HG03039 (cell line): Measurements from ENCODE around the gene CLDN12.

Experiments
- ATAC-seq: cut with Tn5 transposase; IDR thresholded peaks from one replicate; pipeline ENCODE4 v1.9.1; 2021; ENCODE audit warnings: mild to moderate bottlenecking, moderate library complexity; ENCODE audit not compliant: unreplicated experiment

CLDN12 gene

DNA sequence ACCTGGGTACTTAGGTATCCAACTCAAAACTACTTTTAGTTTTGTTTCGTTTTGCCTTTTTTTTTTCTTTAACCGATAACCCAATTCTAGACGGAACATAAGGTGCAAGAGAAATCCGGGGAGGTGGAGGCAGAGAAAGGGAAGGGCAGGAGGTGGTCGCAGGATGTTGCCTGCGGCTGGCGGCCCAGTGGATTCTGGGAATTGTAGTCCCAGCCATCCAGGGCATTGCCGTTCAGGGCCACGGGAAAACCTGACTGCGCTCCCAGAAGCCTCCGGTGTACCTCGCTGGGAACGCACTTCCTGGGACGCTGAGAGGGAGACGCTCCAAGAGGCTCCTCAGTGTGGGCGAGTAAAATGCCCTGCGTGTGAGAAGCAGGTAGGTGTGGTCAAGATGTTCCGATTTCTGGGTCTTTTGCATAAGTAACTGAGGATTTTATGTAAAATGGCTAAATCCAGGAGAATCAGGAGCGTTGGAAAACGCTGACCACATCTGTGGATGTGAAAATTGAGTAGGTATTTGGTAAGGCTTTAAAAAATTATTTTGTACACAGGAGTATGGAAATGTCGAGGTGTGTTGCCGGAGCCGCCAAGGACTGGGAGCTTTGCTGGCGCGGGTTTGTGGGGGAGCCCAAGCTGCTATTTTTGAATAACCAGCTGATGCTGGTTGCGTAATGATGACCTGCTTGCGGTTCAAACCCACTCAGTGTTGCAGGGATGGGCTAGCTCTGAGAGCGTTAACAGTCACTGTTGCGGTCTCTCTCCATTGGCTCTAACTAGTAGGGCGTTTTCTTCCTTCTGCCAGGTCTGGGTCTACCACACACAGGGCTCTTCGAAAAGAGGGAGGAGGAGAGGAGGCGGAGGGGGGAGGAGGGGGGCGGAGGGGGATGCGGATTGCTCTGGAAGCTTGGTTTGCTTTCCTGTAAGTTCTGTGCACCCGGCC is at the start of gene CLDN12:
CLDN12 (plus strand) TSS at position 288 of the 940 bp plus-strand sequence. CDS start 9,216 bp downstream, outside the sequence.
- ATAC-seq, result peak; percentile 96

DNA sequence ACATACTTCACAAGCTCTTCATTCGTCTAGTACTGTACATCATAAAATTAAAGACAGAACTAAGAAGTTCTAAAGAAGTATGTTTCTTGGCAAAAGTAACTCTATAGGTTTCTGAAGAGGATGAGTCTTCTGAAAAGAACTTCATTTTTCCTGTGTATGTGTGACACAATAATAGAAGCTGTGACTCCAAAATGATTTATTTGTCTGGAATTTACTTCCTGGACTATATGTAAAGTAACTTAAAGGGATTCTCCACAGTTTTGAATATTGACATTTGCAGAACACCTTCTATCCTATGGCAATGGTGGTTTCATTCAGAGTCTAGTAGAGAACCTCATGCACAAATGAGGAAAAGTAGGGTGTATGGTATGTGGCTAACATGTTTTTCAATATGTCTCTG is 19.8 kb upstream of the CLDN12 start:
- no peak for ATAC-seq

DNA sequence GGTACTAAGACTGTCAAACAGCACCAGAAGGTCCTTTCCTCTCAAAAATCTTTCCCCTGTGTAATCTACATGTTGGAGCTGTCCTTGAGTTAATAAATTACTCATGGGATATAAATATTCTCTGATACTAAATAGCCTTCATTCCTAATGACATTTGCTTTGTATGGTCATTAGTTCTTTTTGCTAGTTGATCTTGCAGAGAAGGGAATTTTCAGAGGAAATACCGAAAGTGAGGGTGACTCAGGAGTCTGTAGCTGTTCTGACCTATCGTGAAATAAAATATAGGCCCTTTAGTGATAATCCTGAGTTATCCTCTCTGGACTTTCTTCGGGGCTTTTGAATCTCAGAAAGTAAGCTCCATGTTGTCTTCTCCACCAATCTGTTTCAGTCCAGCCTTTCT is 19.4 kb upstream of the CLDN12 start:
- no peak for ATAC-seq

DNA sequence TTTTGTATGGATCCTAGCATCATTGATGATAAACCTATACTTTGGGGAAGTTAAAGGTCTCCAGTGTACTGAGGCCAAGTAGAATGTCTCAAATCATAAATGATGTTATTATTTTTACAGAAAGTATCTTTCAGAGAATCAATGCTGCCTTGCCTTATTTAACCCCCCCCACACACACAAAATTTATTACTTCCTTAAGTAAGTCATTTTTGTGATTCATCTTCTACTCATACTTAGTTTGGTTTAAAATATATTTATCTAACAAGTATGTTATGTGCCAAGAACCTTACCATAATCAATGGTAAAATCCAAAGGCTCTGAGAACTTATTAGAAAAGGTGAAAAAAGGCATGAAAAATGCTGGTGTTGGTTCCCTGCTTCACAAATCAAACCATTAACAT is 18.8 kb upstream of the CLDN12 start:
- ATAC-seq, result no peak

DNA sequence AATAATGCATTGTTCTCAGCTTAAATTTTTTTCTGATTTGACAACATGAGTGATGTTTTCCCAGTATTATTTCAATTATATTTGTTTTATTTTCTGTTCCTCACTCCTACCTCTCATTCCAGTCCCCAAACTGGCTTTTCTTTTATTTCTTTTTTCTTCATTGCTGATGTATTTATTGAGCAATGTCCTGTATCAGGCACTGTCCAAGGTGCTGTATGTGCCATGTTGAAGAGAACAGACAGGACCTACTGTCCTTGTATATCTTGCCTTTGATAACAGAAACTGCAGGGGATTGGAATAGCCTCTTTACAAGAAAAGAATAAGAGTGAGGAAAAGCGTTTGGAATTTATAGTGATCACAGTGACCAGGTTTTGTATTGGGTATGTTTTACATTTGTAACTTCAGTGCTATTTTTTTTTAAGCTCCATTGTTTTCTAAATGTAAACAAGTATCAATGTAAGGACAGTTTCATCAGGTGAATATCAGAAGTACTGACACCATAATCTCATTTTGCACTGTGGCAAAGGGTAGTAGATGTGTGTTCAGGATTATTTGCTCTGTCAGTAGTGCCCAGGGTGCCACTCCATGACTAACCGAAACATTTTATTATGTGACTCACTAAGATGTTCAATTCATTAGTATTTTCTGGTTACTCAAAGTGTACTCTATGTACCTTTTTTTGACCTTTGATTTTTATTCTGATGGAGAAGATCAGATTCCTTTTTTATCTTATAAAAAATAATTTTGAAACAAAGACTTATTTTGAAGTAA is 15.6 kb upstream of the CLDN12 start:
- no peak for ATAC-seq

DNA sequence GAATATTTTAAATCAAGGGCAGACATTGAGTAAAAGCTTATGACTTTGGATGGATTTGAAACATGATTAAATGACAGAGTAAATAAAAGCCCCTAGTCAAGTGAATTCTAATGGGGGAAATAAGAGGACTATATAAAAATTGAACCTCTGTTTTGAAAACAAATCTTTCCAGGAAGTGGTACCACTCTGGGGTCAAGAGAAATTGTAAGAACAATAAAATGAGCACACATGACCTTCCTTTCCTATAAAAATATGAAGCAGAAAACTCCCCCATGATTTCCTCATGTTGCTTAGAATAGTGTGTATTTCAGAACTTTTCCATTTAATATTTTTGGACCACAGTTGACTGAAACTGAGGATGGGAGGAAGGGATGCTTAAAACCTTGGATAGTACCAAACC is 12.3 kb upstream of the CLDN12 start:
- no peak for ATAC-seq

DNA sequence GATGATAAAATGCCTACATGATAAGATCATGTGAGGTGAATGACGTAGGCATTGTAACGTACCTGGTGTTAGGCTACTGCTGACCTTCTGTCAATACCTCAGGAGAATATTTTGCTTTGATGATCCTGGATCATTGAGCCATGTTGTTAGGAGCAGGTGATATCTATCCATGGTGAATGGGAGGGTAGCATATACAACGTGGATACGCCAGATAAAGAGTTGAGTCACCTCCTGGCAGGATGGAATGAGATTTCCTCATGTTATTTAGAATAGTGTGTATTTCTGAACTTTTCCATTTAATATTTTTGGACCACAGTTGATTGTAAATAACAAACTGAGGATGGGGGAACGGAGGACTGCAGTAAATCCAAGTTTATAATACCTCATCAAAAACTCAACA is 11.8 kb upstream of the CLDN12 start:
- no peak for ATAC-seq

DNA sequence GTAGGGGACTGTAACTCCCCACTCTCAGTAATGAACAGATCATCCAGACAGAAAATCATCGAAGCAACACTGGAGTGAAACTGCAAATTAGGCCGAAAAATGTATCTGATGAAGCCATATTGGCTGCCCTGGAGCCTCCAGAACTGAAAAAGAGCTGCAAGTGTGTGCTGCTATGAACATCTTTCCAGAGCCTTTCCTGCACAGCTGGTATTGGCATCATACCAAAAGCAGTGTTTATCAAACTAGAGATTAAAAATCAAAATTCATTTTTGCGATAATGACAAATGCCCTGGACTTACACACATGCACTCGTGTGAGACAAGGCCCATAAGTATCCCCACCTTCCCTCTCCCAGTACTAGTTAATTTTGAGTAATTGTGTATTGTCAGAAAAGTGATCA is 6.8 kb upstream of the CLDN12 start:
- no peak for ATAC-seq

DNA sequence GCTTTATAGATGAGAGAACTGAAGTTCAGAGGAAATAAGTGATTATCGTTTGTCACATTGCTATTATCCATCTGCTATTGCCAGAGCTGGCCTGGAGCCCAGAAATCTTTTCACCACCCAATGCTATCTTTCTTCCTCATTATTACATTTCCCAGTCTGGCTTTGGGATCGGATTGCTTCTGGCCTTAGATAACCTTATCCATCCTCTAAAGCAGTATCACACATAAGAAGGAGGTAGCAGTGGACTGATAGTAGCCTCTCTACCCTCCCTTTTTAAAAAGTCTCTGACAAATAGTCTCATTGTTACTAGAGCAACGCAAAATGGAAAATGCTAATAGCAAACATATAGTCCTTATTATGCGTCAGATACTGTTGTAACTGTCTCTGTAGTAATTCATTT is 1.3 kb upstream of the CLDN12 start:
- no peak for ATAC-seq

DNA sequence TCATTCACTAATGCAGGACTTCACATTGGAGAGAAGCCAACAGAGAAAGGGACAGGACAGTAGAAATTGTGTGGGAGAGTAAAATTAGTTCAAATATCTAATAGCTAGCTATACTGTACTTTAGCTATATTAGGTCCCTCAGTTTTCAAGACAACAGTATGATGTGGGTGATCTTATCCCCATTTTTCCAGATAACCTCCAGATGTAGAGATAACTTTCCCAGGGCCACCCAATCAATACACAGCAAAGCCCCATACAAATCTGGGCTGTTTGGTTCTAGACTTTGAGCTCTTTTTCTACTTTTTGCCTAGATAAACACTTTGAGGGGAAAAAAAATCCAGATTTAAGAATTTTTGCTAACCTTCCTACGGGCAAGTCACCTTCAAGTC is 482 bp upstream of the CLDN12 start:
- ATAC-seq, result no peak

DNA sequence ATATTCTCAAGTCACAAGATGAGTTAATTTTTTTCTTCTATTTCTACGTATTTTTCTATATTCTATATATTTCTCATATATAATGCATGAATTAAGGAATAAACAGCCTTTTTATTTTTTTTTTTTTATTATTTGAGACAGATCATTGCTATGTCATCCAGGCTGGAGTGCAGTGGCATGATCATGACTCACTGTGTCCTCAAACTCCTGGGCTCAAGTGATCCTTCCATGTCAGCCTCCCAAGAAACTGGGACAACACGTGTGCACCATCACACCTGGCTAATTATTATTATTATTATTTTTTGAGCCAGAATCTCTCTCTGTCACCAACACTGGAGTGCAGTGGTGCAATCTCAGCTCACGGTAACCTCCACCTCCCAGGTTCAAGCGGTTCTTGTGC is 1.5 kb downstream of the CLDN12 start:
- ATAC-seq, result no peak

DNA sequence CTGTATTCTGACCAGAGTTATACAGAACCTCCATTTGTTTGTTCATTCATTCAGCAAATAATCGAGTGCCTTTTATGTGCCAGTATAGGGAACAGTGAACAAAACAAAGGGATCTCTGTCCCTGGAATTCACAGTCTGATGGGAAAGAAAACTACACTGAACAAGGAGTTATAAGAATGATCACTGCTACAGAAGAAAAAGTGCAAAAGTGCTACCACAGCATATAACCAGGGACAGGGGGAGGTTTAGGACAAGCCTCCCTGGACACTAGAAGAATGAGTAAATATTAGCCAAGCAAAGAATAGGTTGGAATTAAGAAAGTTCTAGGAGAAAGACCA is 4.2 kb downstream of the CLDN12 start:
- ATAC-seq, result no peak

DNA sequence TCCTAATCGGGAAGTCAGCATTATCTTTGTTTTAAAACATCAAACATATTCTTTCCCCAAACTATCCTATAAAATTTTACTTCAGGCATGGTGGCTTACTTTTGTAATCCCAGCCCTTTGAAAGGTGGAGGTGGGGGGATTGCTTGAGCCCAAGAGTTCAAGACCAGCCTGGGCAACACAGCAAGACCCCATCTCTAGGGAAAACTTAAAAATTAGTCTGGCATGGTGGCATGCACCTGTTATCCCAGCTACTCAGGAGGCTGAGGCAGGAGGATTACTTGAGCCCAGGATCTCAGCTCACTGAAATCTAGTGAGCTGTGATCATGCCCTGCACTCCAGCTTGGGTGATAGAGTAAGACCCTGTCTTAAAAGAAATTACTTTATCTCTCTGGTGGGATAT is 4.9 kb downstream of the CLDN12 start:
- no peak for ATAC-seq

DNA sequence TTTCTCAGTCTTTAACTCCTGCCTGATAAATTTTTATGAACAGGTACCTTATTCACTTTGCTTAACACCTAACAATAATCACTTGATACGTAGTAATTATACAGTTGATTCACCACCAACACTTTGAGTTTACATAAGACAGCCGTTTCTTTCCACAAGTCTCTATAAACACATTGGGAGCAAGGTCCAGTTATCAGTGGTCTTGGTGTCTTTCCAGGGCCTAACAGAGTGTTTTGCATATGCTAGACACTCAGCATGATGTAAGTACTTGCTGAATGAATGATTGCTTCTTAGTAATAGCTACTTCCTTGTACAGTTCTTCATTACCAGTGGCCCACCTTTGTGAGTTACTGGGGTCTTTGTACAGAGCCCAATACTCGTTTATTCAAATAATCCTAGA is 6.4 kb downstream of the CLDN12 start:
- no peak for ATAC-seq

DNA sequence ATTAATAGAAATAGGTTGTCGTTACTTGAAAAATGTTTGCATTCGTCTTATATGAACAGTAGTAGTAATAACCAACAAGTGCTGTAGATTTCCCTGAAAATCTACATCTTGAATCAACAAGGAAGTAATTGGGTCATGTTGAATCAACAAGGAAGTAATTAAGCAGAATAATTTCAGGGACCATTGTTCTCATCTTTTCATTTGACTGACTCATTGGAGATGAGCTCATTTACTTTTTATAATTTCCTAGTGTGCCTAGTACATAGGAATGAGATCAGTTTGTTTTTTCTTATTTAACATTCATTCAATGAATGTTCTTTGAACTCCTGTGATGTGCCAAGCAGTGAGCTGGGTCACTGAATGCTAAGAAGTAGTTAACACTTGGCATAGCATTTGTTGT is 8.2 kb downstream of the CLDN12 start:
- no peak for ATAC-seq

DNA sequence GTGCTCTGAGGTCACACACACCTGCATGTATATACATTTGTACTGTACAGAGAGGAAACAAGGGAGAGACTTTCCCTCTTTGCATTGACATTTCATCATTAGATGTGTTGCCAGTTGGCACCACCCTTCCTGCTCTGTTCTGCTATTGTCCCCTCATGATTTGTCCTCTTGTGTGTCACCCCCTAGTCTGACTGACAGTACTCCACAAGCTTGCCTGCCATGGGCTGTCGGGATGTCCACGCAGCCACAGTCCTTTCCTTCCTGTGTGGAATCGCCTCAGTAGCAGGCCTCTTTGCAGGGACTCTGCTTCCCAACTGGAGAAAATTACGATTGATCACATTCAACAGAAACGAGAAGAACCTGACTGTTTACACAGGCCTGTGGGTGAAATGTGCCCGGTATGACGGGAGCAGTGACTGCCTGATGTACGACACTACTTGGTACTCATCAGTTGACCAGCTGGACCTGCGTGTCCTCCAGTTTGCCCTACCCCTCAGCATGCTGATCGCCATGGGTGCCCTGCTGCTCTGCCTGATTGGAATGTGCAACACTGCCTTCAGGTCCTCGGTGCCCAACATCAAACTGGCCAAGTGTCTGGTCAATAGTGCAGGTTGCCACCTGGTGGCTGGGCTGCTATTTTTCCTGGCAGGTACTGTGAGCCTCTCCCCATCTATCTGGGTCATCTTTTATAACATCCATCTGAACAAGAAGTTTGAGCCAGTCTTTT is 9.4 kb downstream of the CLDN12 start:
- no peak for ATAC-seq

DNA sequence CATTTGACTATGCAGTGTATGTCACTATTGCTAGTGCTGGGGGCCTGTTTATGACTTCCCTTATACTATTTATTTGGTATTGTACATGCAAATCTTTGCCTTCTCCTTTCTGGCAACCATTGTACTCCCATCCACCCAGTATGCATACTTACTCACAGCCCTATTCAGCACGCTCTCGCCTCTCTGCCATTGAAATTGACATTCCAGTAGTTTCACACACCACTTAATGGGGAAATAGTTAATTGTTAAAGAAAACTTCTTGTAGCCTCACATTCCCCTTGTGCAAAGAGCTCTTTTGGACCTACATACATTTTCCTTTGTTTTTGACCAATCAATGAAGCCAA is 9.9 kb downstream of the CLDN12 start:
- ATAC-seq, result no peak

DNA sequence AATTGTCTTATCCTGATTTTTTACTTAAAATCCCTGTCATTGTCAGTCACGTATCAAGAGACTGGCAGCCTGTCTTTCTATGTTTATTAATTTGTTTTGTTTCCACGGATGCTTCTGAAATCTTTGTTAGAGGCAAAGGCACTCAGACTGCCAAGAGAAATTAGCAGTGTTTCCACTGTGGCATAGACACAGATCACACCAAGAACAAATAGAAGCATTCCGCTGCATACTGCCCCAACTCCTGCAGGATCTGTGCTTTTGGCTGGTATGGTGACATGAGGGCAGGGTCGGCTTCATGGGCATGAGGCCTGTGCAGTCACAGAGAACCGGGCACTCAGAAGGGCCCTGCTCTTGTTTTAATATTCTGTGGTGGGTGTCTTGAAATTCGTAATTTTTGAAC is 18.4 kb downstream of the CLDN12 start:
- ATAC-seq, result no peak

DNA sequence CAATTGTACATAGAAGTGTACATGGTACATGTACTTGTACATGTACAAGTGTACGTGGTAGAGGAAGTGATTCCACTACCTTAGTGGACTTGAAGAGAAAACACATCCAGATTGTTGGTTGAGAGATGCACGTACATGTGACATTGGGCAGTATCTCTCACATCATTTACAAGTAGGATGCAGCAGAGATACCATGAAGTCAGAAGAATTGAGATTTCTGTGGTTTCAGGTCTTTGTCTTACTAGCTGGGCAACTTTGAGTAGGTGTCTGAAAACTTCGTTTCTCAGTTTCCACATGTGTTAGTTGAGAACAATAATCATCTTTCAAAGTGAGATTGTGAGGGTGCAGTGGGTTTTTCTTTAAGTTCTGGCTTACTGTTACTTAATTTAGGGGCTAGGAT is 21.5 kb downstream of the CLDN12 start:
- peak; percentile 97 for ATAC-seq

DNA sequence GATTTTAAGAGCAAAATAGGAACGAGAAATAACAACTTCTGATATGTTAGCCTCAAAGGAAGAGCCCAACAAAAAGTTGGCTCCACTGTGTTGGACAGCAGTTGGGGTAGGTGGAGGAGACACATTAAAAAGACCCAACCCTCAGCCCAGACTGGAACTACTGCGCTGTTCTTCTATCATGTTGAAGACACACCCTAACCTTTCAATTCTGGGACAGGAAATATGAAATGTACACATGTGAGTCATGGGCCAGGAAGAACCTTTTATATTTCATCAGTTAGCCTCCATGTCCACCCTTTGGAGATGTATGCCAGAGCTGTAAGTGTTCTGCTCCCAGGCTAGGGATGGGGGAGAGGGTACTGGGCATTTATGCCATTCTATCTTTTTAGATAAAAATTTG is 22.1 kb downstream of the CLDN12 start:
- ATAC-seq, result no peak

DNA sequence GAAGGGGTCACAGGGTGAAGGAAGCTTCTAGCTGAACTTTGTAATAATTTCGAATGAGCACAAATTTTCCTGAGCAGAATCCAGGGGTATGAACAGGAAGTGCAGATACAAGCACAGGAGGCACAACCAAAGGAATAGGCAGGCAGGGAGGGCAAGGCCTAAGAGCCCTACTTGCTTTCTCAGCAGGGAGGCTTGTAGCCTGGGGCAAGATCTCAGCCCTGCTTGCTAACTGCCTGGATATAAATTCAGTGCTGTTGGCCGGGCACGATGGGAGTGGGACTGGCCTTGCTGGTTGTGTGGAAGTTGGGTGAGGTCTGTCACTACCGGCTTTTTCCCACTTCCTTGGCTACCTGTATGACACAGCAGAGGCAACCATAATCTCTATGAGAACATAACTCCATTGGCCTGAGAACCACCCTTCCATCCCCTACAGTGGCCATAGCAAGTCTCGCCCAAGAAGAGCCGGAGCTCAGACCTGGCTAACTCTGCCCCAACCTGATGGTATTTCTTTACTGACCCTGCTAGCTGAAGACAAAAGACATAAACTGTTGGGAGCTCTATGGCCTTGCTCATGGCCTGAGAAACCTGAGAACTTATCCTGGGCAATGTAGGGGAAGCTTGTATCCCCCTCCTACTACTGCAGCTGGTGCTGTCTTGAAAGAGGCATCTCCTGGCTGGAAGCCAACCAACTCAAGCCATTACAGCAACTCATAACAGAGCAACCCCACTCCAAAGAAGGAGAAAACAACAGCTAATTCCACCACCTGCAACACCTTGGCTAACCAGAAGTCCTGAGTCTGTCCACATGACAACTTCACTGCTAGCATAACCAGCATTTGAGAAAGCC is 27.6 kb downstream of the CLDN12 start:
- ATAC-seq, result no peak
